ENCODE measurements around the gene KRT16.

- TF ChIP-seq YY1 (IDR thresholded peaks at IDR 0.05; ENCODE audit: insufficient read depth, insufficient read length) (no peak), ZNF274 (IDR thresholded peaks at IDR 0.05; ENCODE audit: low read depth, low read length) (no peak), SUZ12 (IDR thresholded peaks at IDR 0.05; ENCODE audit: extremely low read depth, insufficient read depth, insufficient read length) (no peak)
Measured at GRCh38 chr17:41579484-41580243, 32.9 kb downstream of the KRT16 start.

Measured in NT2/D1 (cell line).